ENCODE results near the gene CTBP2. TPM values are rescaled to one million over a fixed set of nuclear protein-coding genes. Genes with fewer than 3 reads are reported as not detected.
"Not testable (repeated sequence)": the region's sequence is repeated elsewhere in the genome, so short reads cannot be mapped to it uniquely, and the experiment has no call there.

CTBP2 gene
- total RNA-seq, 1 donor from 2014 or later, result 55.2 TPM

DNA sequence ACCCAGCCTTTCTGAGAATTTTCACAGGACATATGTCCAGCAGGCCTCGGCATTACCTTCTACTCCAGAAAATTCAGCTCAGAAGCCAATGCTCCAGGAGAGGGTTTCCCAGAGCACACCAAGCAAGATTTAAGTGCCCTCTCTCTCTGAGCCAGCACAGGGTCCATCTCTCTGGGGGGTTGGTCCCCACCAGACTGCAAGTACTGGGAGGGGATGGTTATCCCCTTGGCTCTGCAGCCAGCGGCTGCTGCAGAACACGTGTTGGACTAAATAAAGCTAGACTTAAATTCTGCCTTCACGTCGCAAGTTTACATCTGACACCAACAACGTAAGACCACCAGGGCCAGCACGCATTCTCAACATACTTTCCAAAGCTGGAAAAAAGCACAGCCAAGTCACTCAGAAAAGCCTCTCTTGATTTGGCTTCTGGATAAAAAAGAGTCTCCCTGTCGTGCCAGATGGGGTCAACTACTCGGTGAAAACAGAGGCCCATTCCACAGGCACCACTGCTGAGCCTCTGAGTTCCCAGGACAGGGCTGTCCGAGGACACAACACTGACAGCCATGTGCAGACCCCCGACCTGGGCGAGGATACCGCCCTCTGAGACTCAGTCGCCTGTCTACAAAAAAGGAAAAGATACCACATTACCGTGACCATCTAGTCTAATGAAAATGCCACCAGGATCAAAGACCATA, 77.3 kb downstream of the CTBP2 start:
- H3K4me3 Mint-ChIP-seq, result no peak overlapping the region
- peaks cover 96% of the 10 kb centered on the region for H4K20me1 ChIP-seq (ENCODE audit: low read depth)

GRCh38 chr10:125082471-125082870, 77.9 kb downstream of the CTBP2 start:
- not testable (repeated sequence) for H3K4me3 ChIP-seq; H3K9me3 Mint-ChIP-seq; H3K9me3 ChIP-seq (ENCODE audit: low read depth); H2AFZ ChIP-seq (replicated peaks); H3K27me3 ChIP-seq; H3K27ac ChIP-seq; H3K4me3 Mint-ChIP-seq; H3K9ac ChIP-seq; H3F3A ChIP-seq (ENCODE audit: low read depth); H3K36me3 ChIP-seq; H3K4me1 ChIP-seq; H3K27ac Mint-ChIP-seq; H3K27me3 Mint-ChIP-seq (ENCODE audit: insufficient read depth, low read depth); DNase-seq (ENCODE audit: low spot score); H3K4me2 ChIP-seq
- Mint-ChIP-seq H3K4me1 (peaks cover 30% of the 10 kb centered on the region), H3K36me3 (peaks cover 35% of the 10 kb centered on the region)
- peaks cover 100% of the 10 kb centered on the region for H3K79me2 ChIP-seq (ENCODE audit: low read depth)
- H4K20me1 ChIP-seq (ENCODE audit: low read depth), result peaks cover 96% of the 10 kb centered on the region

More for the DNA sequence above, 77.3 kb downstream of the CTBP2 start:
- Mint-ChIP-seq H3K27ac (no peak overlapping the region), H3K4me1 (peaks cover 34% of the 10 kb centered on the region), H3K27me3 (ENCODE audit: insufficient read depth, low read depth) (no peaks in the 10 kb centered on the region), H3K9me3 (no peaks in the 10 kb centered on the region), H3K36me3 (peaks cover 40% of the 10 kb centered on the region)
- H3K27ac ChIP-seq, result no peak overlapping the region
- no peak overlapping the region for H3K9ac ChIP-seq
- H3K79me2 ChIP-seq (ENCODE audit: low read depth), result peaks cover 100% of the 10 kb centered on the region
- H2AFZ ChIP-seq (replicated peaks), result no peak overlapping the region
- no peaks in the 10 kb centered on the region for H3K9me3 ChIP-seq (ENCODE audit: low read depth)
- no peaks in the 10 kb centered on the region for H3K36me3 ChIP-seq
- no peak overlapping the region for H3K4me3 ChIP-seq
- no peak overlapping the region for H3K4me2 ChIP-seq
- H3K27me3 ChIP-seq, result no peaks in the 10 kb centered on the region
- H3K4me1 ChIP-seq, result no peaks in the 10 kb centered on the region
- DNase-seq (ENCODE audit: low spot score), result no peak
- no peaks in the 10 kb centered on the region for H3F3A ChIP-seq (ENCODE audit: low read depth)
- TF ChIP-seq EZH2 (IDR thresholded peaks at IDR 0.05), result no peak
- TF ChIP-seq EZH2phosphoT487 (IDR thresholded peaks at IDR 0.05), result no peak
- TF ChIP-seq, protein P1, sequence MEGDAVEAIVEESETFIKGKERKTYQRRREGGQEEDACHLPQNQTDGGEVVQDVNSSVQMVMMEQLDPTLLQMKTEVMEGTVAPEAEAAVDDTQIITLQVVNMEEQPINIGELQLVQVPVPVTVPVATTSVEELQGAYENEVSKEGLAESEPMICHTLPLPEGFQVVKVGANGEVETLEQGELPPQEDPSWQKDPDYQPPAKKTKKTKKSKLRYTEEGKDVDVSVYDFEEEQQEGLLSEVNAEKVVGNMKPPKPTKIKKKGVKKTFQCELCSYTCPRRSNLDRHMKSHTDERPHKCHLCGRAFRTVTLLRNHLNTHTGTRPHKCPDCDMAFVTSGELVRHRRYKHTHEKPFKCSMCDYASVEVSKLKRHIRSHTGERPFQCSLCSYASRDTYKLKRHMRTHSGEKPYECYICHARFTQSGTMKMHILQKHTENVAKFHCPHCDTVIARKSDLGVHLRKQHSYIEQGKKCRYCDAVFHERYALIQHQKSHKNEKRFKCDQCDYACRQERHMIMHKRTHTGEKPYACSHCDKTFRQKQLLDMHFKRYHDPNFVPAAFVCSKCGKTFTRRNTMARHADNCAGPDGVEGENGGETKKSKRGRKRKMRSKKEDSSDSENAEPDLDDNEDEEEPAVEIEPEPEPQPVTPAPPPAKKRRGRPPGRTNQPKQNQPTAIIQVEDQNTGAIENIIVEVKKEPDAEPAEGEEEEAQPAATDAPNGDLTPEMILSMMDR (IDR thresholded peaks at IDR 0.05), result no peak

GRCh38 chr10:125081931-125082330, 78.4 kb downstream of the CTBP2 start:
- H3K27ac Mint-ChIP-seq, result no peak overlapping the region
- H3K4me1 Mint-ChIP-seq, result peaks cover 29% of the 10 kb centered on the region
- no peaks in the 10 kb centered on the region for H3K27me3 Mint-ChIP-seq (ENCODE audit: insufficient read depth, low read depth)
- no peak overlapping the region for H3K4me3 ChIP-seq
- no peak overlapping the region for H3K4me2 ChIP-seq
- H3F3A ChIP-seq (ENCODE audit: low read depth), result no peaks in the 10 kb centered on the region
- H3K9ac ChIP-seq, result no peak overlapping the region
- no peaks in the 10 kb centered on the region for H3K4me1 ChIP-seq
- H3K36me3 Mint-ChIP-seq, result peaks cover 35% of the 10 kb centered on the region
- no peaks in the 10 kb centered on the region for H3K9me3 Mint-ChIP-seq
- H4K20me1 ChIP-seq (ENCODE audit: low read depth), result peaks cover 96% of the 10 kb centered on the region
- no peak for DNase-seq (ENCODE audit: low spot score)
- H3K9me3 ChIP-seq (ENCODE audit: low read depth), result no peaks in the 10 kb centered on the region
- no peaks in the 10 kb centered on the region for H3K27me3 ChIP-seq
- H3K79me2 ChIP-seq (ENCODE audit: low read depth), result peaks cover 100% of the 10 kb centered on the region
- TF ChIP-seq EZH2phosphoT487 (IDR thresholded peaks at IDR 0.05) (no peak), EZH2 (IDR thresholded peaks at IDR 0.05) (no peak)
- TF ChIP-seq, protein P1 (IDR thresholded peaks at IDR 0.05), result no peak
- H3K36me3 ChIP-seq, result no peaks in the 10 kb centered on the region
- H2AFZ ChIP-seq (replicated peaks), result no peak overlapping the region
- no peak overlapping the region for H3K27ac ChIP-seq
- no peak overlapping the region for H3K4me3 Mint-ChIP-seq

DNA sequence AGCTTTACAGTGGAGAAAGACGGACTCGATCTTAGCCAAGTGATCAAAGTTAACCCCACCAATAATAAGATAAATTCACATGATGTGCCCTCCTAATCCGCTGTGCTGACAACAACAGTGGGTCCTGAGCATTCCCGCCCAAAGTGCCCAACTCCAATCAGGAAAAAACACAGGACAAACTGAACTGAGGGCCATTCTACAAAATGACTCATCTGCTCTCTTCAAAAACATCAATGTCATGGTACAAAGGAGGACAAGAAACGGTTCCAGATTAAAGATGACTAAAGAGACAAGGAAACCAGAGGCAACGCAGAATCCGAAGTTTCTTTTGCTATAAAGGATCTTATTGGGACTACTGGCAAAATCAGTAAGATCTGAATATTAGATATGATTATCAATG, 79.4 kb downstream of the CTBP2 start:
- H3K36me3 ChIP-seq, result no peaks in the 10 kb centered on the region
- no peaks in the 10 kb centered on the region for H3F3A ChIP-seq (ENCODE audit: low read depth)
- H3K4me3 ChIP-seq, result no peak overlapping the region
- H3K4me1 ChIP-seq, result no peaks in the 10 kb centered on the region
- H3K27ac ChIP-seq, result no peak overlapping the region
- H4K20me1 ChIP-seq (ENCODE audit: low read depth), result peaks cover 96% of the 10 kb centered on the region
- no peaks in the 10 kb centered on the region for H3K27me3 ChIP-seq
- Mint-ChIP-seq H3K4me1 (peaks cover 27% of the 10 kb centered on the region), H3K9me3 (no peaks in the 10 kb centered on the region), H3K36me3 (peaks cover 41% of the 10 kb centered on the region), H3K27ac (no peak overlapping the region), H3K27me3 (ENCODE audit: insufficient read depth, low read depth) (no peaks in the 10 kb centered on the region), H3K4me3 (peak overlapping the region; percentile 16)
- no peak for TF ChIP-seq EZH2 (IDR thresholded peaks at IDR 0.05)
- no peak for TF ChIP-seq EZH2phosphoT487 (IDR thresholded peaks at IDR 0.05)
- TF ChIP-seq, protein P1 (IDR thresholded peaks at IDR 0.05), result no peak
- no peak overlapping the region for H3K9ac ChIP-seq
- peaks cover 100% of the 10 kb centered on the region for H3K79me2 ChIP-seq (ENCODE audit: low read depth)
- no peak overlapping the region for H3K4me2 ChIP-seq
- H3K9me3 ChIP-seq (ENCODE audit: low read depth), result no peaks in the 10 kb centered on the region
- no peak for DNase-seq (ENCODE audit: low spot score)
- no peak overlapping the region for H2AFZ ChIP-seq (replicated peaks)

Measured in neural progenitor cell (in vitro differentiated cells).